ENCODE data around the gene SEMA6C.

SEMA6C gene

GRCh38 chr1:151176514-151177045 is 30.1 kb upstream of the SEMA6C start:
- ATAC-seq, result no peak
- TF ChIP-seq TOX (CRISPR knock-in tag; IDR thresholded peaks at IDR 0.05; ENCODE audit: borderline replicate concordance), result no peak
- no peak for TF ChIP-seq CSDC2 (CRISPR knock-in tag; IDR thresholded peaks at IDR 0.05)
- no peak for TF ChIP-seq BACH2 (CRISPR knock-in tag; IDR thresholded peaks at IDR 0.05; ENCODE audit: borderline replicate concordance)

- TF ChIP-seq ARNTL (CRISPR knock-in tag; IDR thresholded peaks at IDR 0.05; ENCODE audit: borderline replicate concordance, low read depth) (no peak), POU6F1 (CRISPR knock-in tag; IDR thresholded peaks at IDR 0.05; ENCODE audit: borderline replicate concordance, low read depth) (no peak), ZFP30 (CRISPR knock-in tag; IDR thresholded peaks at IDR 0.05) (no peak), CSDC2 (CRISPR knock-in tag; IDR thresholded peaks at IDR 0.05) (no peak), RARB (CRISPR knock-in tag; IDR thresholded peaks at IDR 0.05) (no peak), TSHZ2 (CRISPR knock-in tag; IDR thresholded peaks at IDR 0.05) (no peak), PPARA (CRISPR knock-in tag; IDR thresholded peaks at IDR 0.05; ENCODE audit: borderline replicate concordance) (no peak), TCF4 (CRISPR knock-in tag; IDR thresholded peaks at IDR 0.05; ENCODE audit: borderline replicate concordance) (no peak), ZNF565 (CRISPR knock-in tag; conservative IDR thresholded peaks at IDR 0.05; ENCODE audit: low read depth) (no peak), ESRRG (CRISPR knock-in tag; IDR thresholded peaks at IDR 0.05) (no peak), PATZ1 (CRISPR knock-in tag; IDR thresholded peaks at IDR 0.05; ENCODE audit: borderline replicate concordance) (no peak), BACH2 (CRISPR knock-in tag; IDR thresholded peaks at IDR 0.05; ENCODE audit: borderline replicate concordance) (no peak), CSRNP3 (CRISPR knock-in tag; IDR thresholded peaks at IDR 0.05) (no peak), OSR1 (CRISPR knock-in tag; IDR thresholded peaks at IDR 0.05) (no peak), TOX (CRISPR knock-in tag; IDR thresholded peaks at IDR 0.05; ENCODE audit: borderline replicate concordance) (no peak), ZNF8 (CRISPR knock-in tag; IDR thresholded peaks at IDR 0.05) (no peak)
These were observed 29.4 kb upstream of the SEMA6C start, which contains the start of gene TMOD4 for GRCh38 chr1:151175863-151176262. TMOD4 (minus strand) TSS chr1:151175981; CDS start chr1:151174875, 1,106 bp downstream.

GRCh38 chr1:151175041-151175741 is 28.8 kb upstream of the SEMA6C start:
- TF ChIP-seq ZNF565 (CRISPR knock-in tag; conservative IDR thresholded peaks at IDR 0.05; ENCODE audit: low read depth), result no peak
- no peak for ATAC-seq

More at GRCh38 chr1:151175863-151176262, 29.4 kb upstream of the SEMA6C start, which contains the start of gene TMOD4:
- peak; percentile 87 for ATAC-seq

- ATAC-seq, result no peak
- TF ChIP-seq CREB5 (CRISPR knock-in tag; IDR thresholded peaks at IDR 0.05; ENCODE audit: low read depth) (no peak), PATZ1 (CRISPR knock-in tag; IDR thresholded peaks at IDR 0.05; ENCODE audit: borderline replicate concordance) (no peak), TOX (CRISPR knock-in tag; IDR thresholded peaks at IDR 0.05; ENCODE audit: borderline replicate concordance) (no peak), TSHZ2 (CRISPR knock-in tag; IDR thresholded peaks at IDR 0.05) (no peak)
These were observed 24.8 kb upstream of the SEMA6C start for GRCh38 chr1:151171190-151171589.

All from SK-N-SH treated with all-trans-retinoic acid at 6 μM for 48 hours (cell line).